Psoas muscle (tissue), 8 donors: Measurements from ENCODE around the gene EPX. TPM values are rescaled to one million over a fixed set of nuclear protein-coding genes. Genes with fewer than 3 reads are reported as not detected.

ENCODE experiments used
- ATAC-seq, 4 donors: fragments of 200-7000 bp; cut with Tn5 transposase; one replicate each; pipeline ENCODE4 v1.9.1; 2020; ENCODE audit warnings: moderate library complexity in 3 of 4, mild to moderate bottlenecking in 2 of 4
- DNase-seq, 2 donors: peaks; one replicate each; pipeline ENCODE4 v3.0.0-alpha.2; 2020
- H3K27ac ChIP-seq: fragments of 200-600 bp; one replicate; pipeline ENCODE4 v1.8.0; 2022
- H3K27me3 ChIP-seq, 3 donors: fragments of 200-600 bp in 1 of 3; one replicate each; pipeline versions ENCODE4 v1.6.1 to v1.8.0; 2013 to 2022; ENCODE audit warnings: low read length in 2 of 3, mild to moderate bottlenecking in 2 of 3, moderate library complexity in 1 of 3; ENCODE audit not compliant: insufficient read depth in 3 of 3
- H3K36me3 ChIP-seq, 2 donors: fragments of 200-600 bp in 1 of 2; one replicate each; pipeline versions ENCODE4 v1.6.1 to v1.8.0; 2013 to 2022; ENCODE audit warnings: low read depth in 1 of 2, mild to moderate bottlenecking in 1 of 2, moderate library complexity in 1 of 2; ENCODE audit not compliant: insufficient read depth in 1 of 2
- H3K4me1 ChIP-seq: fragments of 200-600 bp; one replicate; pipeline ENCODE4 v1.8.0; 2022
- H3K4me3 ChIP-seq: fragments of 200-600 bp; one replicate; pipeline ENCODE4 v1.8.0; 2022; ENCODE audit warnings: mild to moderate bottlenecking
- H3K9me3 ChIP-seq: fragments of 200-600 bp; one replicate; pipeline ENCODE4 v1.8.0; 2022
- WGBS, 3 donors: extraction: QIAGEN DNeasy Blood & Tissue Kit; methylation state at CpG; one replicate each; pipeline versions ENCODE4 v1.1.6 to v1.1.7; 2013; 5-methylcytosine and 5-hydroxymethylcytosine counted together
- intact Hi-C, 2 donors: fragments of 100-400 bp; cut with DNase I; formaldehyde crosslinking; loops; one replicate each; pipeline versions ENCODE4 v1.11.0 to v1.14.2; 2022
- polyA plus RNA-seq, 3 donors: library from polyadenylated mRNA; stranded (reverse); fragments of 200-250 nt; gene quantifications; one replicate each; pipeline ENCODE4 v1.2.3, GENCODE V29; 2013
- total RNA-seq, 4 donors: library from RNA; stranded (reverse); fragmentation: NEBNext Ultra II Directional in 2 of 4; extraction: Animal tissue kit (Norgen Biotek cat#: 25700) in 2 of 4; gene quantifications; one replicate each; pipeline versions ENCODE4 v1.2.1 to v1.2.4, GENCODE V29; 2021 to 2023
- TF ChIP-seq, protein P1 (sequence below): fragments of 200-600 bp; IDR thresholded peaks from one replicate; pipeline ENCODE4 v1.8.0; 2022; ENCODE audit warnings: antibody characterized with exemption
- donor health status: healthy with polysubstance abuse.
- donor health status: DM: no; HTN: no; CAD: no; lungs with moderate emphysema.
- donor health status: Bipolar disorder and iron deficiency.
- donor health status: healthy.
- donor health status: DM: yes; HTN: yes; CAD: no.
- donor health status: DM: no; HTN: no; CAD: no.
- donor health status: DM: no; HTN: no; CAD: no.
- donor health status: DM: yes; HTN: yes; CAD: no.

The EPX gene
- total and polyA plus RNA-seq, 7 donors: 0.12 TPM; not detected in 6

DNA sequence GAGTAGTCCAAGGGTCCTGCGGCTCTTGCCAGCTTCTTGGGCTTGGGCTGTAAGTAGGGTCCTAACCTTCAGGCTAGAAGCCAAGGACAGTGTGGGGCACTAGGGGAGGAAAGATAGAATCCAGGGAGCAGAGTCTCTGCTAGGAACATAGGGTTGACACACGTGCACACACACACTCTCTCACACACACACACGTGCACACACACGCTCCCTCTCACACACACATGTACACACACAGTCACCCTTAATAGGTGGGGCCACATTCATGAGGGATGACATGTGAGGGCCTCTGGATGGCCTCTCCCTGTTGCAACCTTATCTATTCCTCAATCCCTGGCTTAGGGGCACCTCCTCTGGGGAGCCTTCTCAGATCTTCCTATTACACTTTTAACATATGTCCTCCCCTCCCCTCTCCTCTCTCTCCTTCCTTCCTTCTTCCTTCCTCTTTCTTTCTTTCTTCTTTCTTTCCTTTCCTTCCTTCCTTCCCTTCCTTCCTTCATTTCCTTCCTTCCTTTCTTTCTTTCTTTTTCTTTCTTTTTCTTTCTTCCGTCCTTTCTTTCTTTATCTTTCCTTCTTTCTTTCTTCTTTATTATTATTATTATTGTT is 3.1 kb downstream of the EPX start:
- H3K27ac ChIP-seq: no peak overlapping the region
- no peaks in the 10 kb centered on the region for H3K36me3 ChIP-seq
- H3K9me3 ChIP-seq: no peaks in the 10 kb centered on the region
- intact Hi-C loops: no loop called here
- TF ChIP-seq, protein P1, sequence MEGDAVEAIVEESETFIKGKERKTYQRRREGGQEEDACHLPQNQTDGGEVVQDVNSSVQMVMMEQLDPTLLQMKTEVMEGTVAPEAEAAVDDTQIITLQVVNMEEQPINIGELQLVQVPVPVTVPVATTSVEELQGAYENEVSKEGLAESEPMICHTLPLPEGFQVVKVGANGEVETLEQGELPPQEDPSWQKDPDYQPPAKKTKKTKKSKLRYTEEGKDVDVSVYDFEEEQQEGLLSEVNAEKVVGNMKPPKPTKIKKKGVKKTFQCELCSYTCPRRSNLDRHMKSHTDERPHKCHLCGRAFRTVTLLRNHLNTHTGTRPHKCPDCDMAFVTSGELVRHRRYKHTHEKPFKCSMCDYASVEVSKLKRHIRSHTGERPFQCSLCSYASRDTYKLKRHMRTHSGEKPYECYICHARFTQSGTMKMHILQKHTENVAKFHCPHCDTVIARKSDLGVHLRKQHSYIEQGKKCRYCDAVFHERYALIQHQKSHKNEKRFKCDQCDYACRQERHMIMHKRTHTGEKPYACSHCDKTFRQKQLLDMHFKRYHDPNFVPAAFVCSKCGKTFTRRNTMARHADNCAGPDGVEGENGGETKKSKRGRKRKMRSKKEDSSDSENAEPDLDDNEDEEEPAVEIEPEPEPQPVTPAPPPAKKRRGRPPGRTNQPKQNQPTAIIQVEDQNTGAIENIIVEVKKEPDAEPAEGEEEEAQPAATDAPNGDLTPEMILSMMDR: no peak
- 63 to 83% (median 76%) methylated on average over 5 of the region's 5 CpGs for WGBS, 3 donors
- H3K4me3 ChIP-seq: no peak overlapping the region
- DNase-seq (no peak), ATAC-seq (no peak)
- H3K27me3 ChIP-seq: peaks cover 0 to 33% (median 20%) of the 10 kb centered on the region in 3 donors
- no peaks in the 10 kb centered on the region for H3K4me1 ChIP-seq

DNA sequence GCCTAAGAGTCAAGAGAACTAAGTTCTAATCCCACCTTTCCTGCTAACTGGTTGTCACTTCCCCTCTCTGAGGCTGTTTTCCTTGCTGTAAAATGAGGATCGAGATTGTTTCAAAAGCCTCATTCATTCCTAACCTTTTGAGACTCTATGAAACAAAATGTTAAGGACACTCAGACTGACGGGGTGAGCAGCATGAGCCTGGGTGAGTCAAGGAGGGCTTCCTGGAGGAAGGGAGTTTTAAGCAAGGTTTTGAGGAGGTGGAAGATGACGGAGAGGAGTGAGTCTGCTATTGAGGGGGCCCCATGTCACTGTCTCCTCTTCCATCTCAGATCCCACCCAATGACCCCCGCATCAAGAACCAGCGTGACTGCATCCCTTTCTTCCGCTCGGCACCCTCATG is 4.1 kb downstream of the EPX start:
- TF ChIP-seq, protein P1: no peak
- 73 to 81% (median 79%) methylated on average over 7 of the region's 7 CpGs for WGBS, 3 donors
- H3K4me3 ChIP-seq: no peak overlapping the region
- intact Hi-C loops: no loop called here
- DNase-seq (no peak), ATAC-seq (no peak)
- H3K9me3 ChIP-seq: no peaks in the 10 kb centered on the region
- H3K27me3 ChIP-seq: peaks cover 0 to 33% (median 14%) of the 10 kb centered on the region in 3 donors
- no peak overlapping the region for H3K27ac ChIP-seq
- no peaks in the 10 kb centered on the region for H3K36me3 ChIP-seq
- no peaks in the 10 kb centered on the region for H3K4me1 ChIP-seq

DNA sequence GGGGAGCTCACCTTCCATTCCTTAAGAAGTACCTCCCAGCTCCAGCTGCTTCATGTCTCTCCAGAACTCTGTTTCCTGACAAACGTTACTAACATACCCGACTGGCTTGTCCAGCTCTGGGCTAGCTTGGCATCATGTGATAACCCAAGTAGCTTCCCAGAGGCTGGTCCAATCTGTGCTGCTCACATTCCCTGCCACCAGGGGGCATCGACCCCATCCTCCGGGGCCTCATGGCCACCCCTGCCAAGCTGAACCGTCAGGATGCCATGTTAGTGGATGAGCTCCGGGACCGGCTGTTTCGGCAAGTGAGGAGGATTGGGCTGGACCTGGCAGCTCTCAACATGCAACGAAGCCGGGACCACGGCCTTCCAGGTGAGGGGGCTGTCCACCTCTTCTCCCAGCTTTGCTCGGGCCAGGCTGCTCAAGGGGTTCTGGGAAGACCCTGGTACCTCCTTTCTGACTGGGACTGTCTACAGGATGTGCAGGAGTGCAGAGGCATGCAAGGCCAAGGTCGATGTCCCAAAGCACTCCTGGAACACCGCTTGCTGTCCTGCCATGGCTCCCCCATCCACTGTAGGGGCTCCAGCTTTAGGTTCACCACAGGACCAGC is 7.6 kb downstream of the EPX start:
- Histone ChIP-seq H3K4me1 (no peaks in the 10 kb centered on the region), H3K27ac (no peak overlapping the region), H3K9me3 (no peaks in the 10 kb centered on the region), H3K27me3 (peaks cover 0 to 22% (median 12%) of the 10 kb centered on the region in 3 donors), H3K4me3 (no peak overlapping the region), H3K36me3 (peaks cover 0 to 1% of the 10 kb centered on the region in 2 donors)
- ATAC-seq (peak in 3 of 4 donors; percentile 43 to 62 (median 43)), DNase-seq (peak in 1 of 2 donors; percentile 64)
- TF ChIP-seq, protein P1: peak; percentile 40
- intact Hi-C loops: no loop called here
- 32 to 39% (median 38%) methylated on average over 14 of the region's 14 CpGs for WGBS, 3 donors

DNA sequence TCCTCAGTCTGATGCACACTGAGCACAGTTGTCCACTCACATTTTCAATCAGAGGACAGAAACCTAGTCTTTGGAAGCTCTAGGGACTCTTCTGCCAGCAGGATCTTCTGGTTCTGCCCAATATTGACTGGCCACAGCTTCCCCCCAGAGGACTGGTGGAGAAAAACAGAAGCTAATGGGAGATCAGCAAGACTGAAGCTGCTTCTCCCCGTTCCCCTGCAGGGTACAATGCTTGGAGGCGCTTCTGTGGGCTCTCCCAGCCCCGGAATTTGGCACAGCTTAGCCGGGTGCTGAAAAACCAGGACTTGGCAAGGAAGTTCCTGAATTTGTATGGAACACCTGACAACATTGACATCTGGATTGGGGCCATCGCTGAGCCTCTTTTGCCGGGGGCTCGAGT is 10.3 kb downstream of the EPX start:
- 65 to 79% (median 66%) methylated on average over 7 of the region's 7 CpGs for WGBS, 3 donors

More for the DNA sequence above, 10.3 kb downstream of the EPX start:
- Histone ChIP-seq H3K4me1 (no peaks in the 10 kb centered on the region), H3K27ac (no peak overlapping the region), H3K36me3 (peaks cover 0 to 29% of the 10 kb centered on the region in 2 donors), H3K27me3 (peaks cover 0 to 12% (median 1%) of the 10 kb centered on the region in 3 donors), H3K4me3 (no peak overlapping the region), H3K9me3 (no peaks in the 10 kb centered on the region)
- TF ChIP-seq, protein P1: no peak
- no peak for ATAC-seq
- intact Hi-C loops: no loop called here
- DNase-seq: no peak
